Measurements from ENCODE around the gene TCF25.

DNA sequence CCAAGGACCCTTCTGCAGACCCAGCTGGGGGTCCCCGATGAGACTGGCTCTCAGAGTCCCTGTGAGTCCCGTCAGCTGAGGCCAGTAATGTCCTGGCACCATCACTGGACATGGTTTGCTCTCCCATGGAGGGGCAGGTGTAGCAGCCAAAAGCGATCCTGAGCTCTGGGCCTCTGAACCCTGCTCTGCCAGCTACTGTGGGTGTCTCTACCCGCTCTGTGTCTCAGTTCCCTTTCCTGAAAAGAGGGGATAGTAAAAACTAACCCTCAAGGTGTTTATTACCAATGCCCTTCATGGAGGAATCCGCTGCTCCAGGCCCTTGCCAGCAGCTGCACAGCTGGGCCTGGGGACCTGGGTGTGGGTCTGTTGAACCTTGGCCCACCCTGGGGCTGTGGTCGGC, 58.6 kb downstream of the TCF25 start:
- no peak for TF ChIP-seq POLR2A (IDR thresholded peaks at IDR 0.05)
- TF ChIP-seq, protein P1, sequence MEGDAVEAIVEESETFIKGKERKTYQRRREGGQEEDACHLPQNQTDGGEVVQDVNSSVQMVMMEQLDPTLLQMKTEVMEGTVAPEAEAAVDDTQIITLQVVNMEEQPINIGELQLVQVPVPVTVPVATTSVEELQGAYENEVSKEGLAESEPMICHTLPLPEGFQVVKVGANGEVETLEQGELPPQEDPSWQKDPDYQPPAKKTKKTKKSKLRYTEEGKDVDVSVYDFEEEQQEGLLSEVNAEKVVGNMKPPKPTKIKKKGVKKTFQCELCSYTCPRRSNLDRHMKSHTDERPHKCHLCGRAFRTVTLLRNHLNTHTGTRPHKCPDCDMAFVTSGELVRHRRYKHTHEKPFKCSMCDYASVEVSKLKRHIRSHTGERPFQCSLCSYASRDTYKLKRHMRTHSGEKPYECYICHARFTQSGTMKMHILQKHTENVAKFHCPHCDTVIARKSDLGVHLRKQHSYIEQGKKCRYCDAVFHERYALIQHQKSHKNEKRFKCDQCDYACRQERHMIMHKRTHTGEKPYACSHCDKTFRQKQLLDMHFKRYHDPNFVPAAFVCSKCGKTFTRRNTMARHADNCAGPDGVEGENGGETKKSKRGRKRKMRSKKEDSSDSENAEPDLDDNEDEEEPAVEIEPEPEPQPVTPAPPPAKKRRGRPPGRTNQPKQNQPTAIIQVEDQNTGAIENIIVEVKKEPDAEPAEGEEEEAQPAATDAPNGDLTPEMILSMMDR (IDR thresholded peaks at IDR 0.05), result no peak

Data from adrenal gland (tissue), 5 donors.